Keratinocyte (primary cell): ENCODE data around the gene GALNT14.

Experiments used
- CTCF ChIP-seq, 3 experiments: IDR thresholded peaks in 1 of 3; conservative IDR thresholded peaks in 1 of 3; optimal IDR thresholded peaks in 1 of 3; 2 replicates in 2 of 3; 3 replicates in 1 of 3; pipeline versions ENCODE3 to v1.5.1; 2011; ENCODE audit warnings: low read length in 3 of 3, mild to moderate bottlenecking in 3 of 3, moderate library complexity in 2 of 3, control low read depth in 1 of 3, inconsistent platforms in 1 of 3; ENCODE audit not compliant: insufficient read depth in 2 of 3; ENCODE audit errors: extremely low read depth in 1 of 3
- EZH2 ChIP-seq: IDR thresholded peaks from one replicate; pipeline ENCODE4 v1.6.1; 2012; ENCODE audit warnings: inconsistent platforms, mild to moderate bottlenecking, low read length, moderate library complexity

- TF ChIP-seq EZH2, result no peak
- TF ChIP-seq CTCF (optimal IDR thresholded peaks at IDR 0.05 in 1 of 3, IDR thresholded peaks at IDR 0.05 in 1 of 3, conservative IDR thresholded peaks at IDR 0.05 in 1 of 3; ENCODE audit: extremely low read depth in 1 of 3, insufficient read depth in 2 of 3, low read length in 3 of 3), result no peak
Observed at GRCh38 chr2:31082002-31082401, 56.2 kb downstream of the GALNT14 start.
